ENCODE results near the gene FAM89B.
A peak's percentile ranks its signal among the peaks of the same experiment; 100 is the strongest.

The FAM89B gene

DNA sequence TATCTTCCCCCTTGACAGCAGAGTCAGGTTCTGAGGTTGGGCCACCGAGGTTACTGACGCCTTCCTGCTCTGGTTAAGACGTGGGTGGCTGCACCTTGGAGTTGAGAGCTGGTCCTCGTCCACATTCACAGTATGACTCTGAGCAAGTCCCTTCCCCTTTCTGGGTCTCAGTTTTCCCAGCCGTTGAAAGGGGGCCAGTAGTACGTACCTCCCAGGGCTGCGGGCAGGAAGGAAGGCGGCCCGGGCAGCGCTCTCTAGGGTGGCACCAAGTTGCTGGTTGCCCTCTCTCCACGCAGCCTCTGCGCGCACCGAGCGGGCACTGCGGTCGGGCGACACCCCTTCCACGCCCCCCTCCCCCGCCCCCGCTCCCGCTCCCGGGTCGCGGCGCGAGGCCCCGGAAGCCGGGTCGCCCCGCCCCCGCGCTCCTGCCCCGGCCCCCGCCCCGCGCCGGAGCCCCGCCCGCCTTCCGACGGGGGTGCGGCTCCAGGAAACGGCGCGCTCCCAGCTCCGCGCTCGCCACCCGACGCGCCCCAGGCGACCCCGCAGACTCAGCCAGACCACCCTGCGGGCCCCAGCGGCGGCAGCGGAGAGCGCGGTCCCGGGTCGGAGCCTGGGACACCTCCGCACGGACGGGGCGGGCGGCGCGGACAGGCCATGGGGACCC, 3.4 kb downstream of the FAM89B start, which contains the start of gene EHBP1L1:
Gene EHBP1L1 (plus strand): TSS at position 486 of the 664 bp plus-strand sequence. CDS start 250 bp downstream, outside the sequence.
- peak; percentile 88 for DNase-seq

DNA sequence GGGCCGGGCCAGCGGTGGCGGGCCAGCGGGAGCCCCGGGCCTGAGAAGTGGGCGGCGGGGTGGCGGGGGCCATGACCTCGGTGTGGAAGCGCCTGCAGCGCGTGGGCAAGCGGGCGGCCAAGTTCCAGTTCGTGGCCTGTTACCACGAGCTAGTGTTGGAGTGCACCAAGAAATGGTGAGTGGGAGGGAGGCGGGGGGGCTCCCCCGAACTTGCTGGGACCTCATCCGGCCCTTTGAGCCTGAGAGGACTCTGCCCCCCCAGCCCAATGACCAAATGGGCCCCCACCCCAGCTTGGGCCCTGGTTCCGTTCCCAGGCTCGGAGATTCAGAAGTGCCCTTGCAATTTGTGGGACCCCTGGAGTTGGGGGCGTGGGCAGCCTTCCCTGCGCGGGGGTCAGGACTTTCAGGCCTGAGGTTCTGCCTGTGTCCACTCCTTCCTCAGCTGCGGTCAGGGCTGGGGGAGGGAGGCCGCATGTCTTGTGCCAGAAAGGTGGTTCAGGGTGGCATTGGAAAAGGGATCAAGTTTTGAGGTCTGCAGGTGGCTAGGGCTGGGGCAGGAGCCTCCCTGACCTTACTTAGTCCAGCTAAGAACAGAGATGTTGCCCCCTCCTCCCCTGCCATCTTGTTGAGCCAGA, 4.0 kb downstream of the FAM89B start:
- DNase-seq: no peak

DNA sequence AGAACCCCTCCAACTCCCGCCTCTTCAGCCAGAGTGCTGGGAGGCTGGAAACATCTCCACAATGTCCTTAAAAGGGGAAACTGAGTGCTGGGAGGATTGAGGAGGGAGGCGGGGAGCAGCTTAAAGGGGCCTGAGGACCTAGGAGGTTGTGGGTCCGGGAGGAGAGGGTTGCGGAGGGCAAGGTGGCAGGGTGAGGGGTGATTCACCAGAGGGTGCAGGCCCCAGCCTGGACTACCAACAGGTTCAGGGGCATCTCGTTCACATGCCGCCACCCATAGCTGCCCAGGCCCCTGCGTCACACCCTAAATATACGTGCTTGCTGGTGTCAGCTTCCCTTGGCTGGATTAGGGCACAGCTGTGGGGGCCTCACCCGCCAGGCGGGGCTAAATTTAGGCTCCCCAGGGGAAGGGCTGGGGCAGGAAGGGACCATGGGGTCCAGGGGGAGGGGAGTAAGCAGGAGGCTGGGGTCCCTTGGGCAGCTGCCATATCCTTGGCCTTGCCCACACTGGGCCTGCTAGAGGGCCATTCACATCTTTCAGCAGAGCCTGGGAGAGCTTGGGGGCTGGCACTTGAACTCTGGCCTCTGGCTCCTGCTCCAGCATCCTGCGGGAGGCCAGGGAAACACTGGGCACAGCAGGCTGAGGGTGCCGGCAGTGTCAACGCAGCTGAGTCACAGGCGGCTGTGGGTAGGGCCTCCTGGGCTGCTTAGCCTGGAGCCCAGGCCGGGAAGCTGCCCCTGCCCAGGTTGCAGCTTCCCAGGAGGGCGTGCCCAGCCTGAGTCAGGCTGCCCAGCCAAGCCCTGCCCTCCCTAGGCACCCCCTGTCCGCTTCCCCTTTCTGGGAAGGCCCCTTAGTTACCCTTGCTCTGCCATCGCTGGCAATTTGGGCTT, 4.8 kb downstream of the FAM89B start:
- no peak for DNase-seq

DNA sequence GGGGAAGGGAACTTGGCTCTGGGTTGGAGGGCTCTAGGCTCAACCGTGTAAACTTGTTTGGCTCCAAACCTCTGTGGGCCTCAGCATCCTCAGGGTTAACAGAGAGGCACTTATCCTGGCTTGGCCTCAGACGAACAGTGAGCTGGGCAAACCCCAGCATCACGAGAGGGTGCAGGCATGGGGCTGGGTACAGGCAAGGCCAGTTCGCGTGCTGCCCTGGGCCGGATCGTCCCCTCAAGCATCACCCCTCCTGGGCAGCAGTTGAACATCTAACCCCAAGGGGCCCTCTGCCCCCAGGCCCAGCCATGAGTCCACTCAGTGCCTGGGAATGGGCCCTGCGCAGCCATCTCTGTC, 5.4 kb downstream of the FAM89B start:
- no peak for DNase-seq

DNA sequence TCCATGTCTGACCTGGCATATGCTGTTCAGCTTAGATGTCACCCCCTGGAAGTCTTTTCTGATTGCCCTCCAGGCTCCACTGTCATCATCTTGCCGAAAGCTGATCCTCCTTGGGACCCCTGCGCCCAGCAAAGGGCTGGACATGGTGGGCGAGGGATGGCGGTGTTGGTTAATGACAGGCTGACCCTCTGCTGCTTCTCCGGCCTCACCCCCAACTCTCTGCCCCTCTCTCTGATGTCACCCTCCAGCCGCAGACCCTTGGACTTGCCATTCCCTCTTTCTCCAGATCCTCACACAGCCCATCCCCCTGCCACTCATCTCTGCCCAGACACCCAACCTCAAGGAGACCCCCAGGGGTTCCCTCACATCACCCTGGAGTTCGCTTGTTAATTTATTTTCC, 5.8 kb downstream of the FAM89B start:
- no peak for DNase-seq

DNA sequence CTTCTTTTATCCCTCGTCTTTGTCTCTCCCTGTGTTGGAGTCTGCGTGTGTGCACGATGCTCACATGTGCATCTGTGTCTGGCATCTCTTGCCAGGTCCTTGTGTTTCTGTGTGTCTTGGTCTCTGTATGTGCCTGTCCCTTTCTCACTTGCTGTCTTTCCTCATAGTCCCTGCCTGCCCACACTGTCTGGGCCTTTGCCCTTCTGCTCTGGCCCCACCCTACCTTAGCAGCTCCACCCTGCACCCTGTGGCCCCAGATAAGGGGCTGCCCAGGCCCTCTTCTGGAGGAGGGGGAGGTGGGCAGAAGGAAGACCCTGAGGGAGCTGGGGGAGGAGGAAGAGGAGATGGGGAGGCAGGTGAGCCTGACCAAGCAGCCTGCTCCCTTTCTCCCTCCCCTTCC, 6.3 kb downstream of the FAM89B start:
- DNase-seq: no peak

DNA sequence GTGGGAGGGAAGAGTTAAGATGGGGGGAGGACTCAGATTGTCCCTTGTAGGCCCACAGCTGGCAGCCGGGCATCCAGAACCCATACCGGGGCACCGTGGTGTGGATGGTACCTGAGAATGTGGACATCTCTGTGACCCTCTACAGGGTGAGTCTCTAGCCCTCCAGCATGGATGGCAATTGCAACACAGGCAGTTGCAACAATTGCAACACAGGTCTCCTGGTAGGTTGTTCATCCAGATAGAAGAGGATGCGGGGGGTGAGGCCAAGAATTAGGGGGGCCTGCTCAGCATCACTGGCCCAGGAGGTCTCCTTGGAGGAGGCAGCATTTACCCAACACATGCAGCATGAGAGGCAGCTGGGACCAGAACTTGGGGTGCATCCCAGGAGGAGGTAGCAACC, 7.0 kb downstream of the FAM89B start:
- no peak for DNase-seq

DNA sequence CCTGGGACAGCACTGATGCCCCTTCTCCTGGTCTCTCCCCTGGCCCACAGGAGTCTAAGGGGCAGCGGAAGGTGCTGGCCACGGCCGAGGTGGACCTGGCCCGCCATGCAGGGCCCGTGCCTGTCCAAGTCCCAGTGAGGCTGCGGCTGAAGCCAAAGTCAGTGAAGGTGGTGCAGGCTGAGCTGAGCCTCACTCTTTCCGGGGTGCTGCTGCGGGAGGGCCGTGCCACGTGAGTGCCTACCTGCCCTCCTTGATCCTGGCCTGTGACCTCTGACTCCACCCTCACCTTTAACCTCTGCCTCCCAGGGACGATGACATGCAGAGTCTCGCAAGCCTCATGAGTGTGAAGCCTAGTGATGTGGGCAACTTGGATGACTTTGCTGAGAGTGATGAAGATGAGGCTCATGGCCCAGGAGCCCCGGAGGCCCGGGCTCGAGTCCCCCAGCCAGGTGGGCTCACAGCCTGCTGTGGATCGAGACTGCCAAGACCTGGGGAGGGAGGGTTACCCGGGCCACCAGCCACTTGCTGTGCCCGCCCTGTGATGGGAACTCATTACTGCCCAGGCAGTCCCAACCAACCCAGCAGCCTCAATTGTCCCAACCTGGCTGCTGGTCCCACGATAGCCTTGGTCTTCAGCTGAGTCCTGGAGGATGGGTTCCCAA, 7.8 kb downstream of the FAM89B start:
- no peak for DNase-seq

DNA sequence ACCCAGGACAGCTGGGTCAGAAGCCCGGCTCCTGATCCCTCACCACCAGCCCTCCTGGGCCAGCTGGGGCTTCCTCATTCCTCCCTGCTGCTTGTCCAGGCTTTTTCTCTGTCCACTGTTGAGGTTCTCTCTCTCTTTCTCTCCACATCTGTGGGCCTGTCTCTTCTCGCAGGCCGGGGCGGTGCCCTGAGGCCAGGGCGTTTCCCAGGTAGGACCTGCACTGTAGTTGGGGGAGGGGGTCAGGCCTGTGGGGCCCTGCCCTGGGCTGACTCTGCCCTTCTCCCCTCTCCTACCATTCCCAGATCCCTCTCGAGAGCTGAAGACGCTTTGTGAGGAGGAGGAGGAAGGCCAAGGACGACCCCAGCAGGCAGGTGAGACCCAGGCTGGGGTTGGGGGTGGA, 8.4 kb downstream of the FAM89B start:
- no peak for DNase-seq

DNA sequence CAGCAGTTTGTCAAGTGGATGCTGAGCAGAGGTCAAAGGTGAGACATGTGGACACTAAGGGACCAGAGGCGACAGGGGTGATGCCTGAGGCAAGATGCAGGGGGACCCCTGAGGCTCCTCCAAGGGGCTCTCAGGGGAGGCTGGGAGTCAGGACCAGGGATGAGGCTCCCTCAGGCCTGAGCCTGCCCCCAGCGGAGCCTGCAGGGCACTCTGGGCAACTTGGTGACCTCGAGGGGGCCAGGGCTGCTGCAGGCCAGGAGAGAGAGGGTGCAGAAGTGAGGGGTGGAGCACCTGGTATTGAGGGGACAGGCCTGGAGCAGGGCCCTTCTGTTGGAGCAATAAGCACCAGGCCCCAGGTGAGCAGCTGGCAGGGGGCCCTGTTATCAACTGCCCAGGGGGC, 9.6 kb downstream of the FAM89B start:
- no peak for DNase-seq

DNA sequence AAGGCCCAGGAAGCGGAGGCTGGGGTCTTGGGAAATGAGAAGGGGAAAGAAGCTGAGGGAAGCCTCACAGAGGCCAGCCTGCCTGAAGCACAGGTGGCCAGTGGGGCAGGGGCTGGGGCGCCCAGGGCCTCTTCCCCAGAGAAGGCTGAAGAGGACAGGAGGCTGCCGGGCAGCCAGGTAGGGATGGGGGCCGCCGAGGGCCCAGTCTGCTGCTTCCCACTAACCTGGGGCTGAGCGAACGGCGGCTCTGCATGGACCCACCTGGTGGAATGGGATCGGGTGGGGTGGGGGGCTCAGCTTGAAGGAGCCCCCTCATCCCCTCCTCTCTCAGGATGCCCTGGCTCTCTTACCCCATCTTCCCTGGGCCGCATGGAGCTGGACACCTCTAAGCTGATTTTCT, 11.3 kb downstream of the FAM89B start:
- DNase-seq: no peak

DNA sequence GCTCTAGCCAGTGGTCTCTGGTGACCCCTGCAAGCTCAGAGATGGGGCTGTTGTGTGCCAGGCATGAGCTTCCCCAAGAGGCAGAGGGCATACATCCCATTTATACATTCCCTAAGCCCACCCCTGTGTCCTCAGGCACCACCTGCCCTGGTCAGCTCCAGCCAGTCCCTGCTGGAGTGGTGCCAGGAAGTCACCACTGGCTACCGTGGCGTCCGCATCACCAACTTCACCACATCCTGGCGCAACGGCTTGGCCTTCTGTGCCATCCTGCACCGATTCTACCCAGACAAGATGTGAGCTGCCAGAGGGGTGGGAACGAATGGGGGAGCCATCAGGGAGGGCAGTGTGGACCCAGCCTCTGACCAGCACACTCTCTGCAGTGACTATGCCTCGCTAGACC, 11.8 kb downstream of the FAM89B start:
- DNase-seq: no peak

DNA sequence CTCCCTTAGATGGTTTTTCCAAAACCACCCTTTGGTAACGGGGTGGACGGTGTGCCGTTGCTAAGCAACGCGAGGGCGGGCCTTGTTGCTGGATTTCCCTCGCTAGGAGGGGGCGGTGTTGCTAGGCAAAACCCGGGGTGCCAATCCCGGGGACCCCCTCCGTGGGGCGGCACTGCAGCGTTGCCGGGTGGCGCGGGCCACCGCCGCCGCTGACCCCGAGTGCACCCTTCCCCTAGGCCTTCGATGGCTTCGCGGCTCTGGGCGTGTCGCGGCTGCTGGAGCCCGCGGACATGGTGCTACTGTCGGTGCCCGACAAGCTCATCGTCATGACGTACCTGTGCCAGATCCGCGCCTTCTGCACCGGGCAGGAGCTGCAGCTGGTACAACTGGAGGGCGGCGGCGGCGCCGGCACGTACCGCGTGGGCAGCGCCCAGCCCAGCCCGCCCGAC, 12.4 kb downstream of the FAM89B start:
- DNase-seq: no peak

DNA sequence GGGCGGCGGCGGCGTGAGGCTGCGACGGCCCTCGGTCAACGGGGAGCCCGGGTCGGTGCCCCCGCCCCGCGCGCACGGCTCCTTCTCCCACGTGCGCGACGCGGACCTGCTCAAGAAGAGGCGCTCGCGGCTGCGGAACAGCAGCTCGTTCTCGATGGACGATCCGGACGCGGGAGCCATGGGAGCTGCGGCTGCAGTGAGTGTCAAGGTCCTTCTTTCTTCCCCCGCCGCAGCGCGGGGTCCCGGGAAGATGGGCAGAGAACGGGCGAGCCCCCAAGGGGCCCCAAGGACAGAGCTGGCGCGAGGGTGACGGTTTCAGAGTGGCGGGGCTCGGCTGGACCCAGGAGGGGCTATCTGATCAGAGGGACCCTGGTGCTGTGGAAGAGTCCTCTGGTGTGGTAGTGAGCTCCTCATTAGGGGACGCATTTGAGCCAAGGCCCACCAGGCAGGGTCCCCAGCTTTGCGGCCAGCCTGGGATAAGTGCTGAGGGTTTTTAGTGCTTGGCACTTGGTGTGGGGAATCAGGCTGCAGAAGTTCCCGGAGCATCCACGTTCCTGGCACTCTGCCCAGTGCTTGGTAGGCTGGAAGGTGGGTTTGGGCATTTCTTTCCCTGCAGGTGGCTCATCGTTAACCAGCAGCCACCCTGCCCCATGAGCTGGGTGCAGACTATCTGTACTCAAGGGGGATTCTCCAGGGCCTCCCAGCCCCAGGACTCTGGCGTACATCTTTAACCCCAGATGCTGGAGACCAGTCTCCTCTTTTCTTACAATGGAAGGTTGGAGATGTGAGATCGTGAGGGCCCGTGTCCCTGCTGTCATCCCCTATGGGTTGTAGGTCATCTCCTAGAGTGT, 13.3 kb downstream of the FAM89B start:
- no peak for DNase-seq

DNA sequence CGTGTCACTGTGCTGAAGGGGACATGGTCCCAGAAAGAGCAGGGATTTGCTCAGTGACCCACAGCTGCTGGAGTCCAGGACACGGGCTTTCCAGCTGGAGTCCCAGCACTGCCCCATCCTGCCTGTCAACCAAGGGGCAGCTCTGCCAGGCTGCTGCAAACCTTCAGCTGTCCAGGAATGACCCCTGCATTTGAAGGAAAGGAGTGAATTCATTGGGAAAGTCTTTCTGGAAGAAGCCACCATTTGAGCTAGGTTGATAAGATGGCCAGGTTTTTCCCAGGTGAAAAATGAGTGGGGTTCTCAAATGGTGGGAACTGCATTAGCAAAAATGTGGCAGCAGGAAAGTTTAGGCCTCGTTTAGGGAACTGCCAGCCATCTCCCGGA, 13.9 kb downstream of the FAM89B start:
- DNase-seq: no peak

DNA sequence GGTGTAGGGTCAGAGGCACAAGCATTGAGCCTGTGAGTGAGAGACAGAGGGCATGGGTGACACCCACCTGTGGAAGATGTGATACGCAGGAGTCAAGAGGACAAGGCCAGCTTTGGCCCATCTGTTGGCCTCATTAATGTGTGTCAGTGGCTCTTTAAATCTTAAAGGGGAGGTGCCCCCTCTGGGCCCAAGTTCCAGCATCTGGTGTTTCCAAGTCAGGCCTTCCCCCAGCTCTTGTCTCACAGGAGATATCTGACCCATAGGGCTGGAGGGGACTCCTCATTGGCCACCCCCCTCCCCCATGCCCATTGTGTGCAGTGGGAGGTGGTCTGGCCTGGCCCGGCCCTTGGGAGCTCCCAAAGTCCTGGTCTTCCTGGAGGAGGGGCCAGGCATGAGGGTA, 14.3 kb downstream of the FAM89B start:
- DNase-seq: no peak

DNA sequence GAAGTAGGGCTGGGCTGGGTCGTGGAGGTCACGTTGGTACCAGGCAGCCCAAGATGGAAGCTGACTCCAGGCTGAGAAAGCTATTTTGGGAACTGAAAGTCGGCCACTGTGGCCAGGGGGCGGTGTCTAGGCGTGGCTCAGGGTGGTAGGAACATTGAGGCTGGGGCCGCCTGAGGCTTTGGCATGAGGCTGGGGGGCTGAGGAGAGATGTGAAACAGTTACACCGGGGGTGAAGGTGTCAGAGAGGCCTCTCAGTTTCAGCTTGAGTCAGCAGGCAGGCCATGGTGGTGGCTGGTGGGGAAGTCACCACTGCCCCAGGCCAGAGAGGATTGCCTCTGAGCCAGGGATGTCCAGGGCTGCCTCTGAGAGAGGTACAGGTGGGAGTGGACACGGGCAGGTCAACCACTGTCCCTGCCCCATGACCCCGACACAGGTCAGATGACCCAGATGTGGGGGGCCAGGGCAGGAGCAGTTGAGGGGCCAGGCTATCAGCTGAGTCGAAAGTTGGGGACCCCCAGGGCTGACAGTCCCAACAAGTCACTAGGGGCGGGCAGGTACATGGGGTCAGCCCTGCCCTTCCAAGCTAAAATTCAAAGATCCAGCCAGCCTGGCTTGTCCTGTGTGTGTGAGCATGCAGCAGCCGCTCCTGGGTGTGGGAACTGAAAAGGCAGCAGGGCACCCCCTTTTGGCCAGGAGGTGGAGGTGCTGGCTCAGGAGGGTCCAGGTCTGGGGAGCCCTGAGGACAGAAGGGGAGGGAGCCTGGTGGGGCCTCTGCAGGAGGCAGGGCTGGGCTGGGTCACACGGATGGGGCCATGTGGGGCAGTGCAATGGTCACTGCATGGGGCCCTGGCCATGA, 16.1 kb downstream of the FAM89B start:
- DNase-seq: peak; percentile 85

DNA sequence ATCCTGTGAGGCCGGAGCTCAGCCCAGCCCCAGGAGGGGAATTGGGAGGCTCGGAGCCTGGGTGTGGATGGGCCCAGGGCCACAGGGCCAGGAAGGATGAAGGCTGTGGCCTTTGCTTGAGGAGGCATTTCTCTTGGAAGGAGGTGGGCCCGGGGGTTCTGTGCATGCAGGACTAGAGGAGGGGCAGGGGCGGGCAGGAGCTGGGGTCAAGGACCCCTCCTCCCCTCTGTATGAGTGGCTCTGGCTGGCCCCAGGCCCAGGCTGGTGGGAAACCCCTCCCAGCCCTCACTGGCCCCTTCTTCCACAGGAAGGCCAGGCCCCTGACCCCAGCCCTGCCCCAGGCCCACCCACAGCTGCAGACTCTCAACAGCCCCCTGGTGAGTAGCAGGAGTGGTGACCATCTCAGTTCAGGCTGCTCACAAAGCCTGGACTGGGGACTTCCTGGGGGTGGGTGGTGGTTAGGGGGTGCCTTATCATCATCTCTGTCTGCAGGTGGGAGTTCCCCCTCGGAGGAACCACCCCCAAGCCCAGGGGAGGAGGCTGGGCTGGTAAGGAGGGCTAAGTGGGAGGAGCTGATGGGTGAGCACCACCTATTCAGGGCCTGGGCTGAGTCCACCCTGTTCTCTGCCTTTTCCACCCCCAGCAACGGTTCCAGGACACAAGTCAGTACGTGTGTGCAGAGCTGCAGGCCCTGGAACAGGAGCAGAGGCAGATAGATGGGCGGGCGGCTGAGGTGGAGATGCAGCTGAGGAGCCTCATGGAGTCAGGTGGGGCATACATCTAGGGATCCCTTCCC, 17.3 kb downstream of the FAM89B start:
- DNase-seq: no peak

DNA sequence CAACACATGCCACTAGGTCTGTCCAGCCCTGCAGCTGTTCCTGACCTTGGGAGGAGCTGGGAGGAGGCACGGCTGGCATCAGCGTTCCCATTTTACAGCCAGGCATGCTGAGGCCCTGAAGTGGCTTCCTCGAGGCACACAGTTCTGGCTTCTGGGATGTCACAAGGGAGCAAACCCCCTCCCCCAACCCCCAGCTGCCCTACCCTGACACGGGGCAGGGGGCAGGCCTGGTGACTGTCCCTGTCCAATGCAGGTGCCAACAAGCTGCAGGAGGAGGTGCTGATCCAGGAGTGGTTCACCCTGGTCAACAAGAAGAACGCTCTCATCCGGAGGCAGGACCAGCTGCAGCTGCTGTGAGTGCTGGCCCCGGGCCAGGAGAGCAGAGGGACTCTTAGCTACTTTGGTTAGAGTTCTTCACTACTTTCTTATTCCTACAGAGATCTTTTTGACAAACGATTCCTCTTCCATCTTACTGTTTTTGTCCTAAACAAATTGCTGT, 18.0 kb downstream of the FAM89B start:
- no peak for DNase-seq
